Smooth muscle cell (in vitro differentiated cells): ENCODE results near the gene RHBG. TPM values are rescaled to one million over a fixed set of nuclear protein-coding genes. Genes with fewer than 3 reads are reported as not detected.

ENCODE experiments used
- DNase-seq: peaks from one replicate; lab custom pipeline; 2025; ENCODE audit not compliant: unreplicated experiment; lab: John Stamatoyannopoulos, UW
- H2AFZ ChIP-seq: fragments of 200-600 bp; sonication (generic); 2 replicates; pipeline ENCODE4 v1.6.0; 2016; ENCODE audit warnings: antibody characterized with exemption, low read depth, mild to moderate bottlenecking
- H3F3A ChIP-seq: fragments of 200-600 bp; sonication (generic); 2 replicates; pipeline ENCODE4 v1.6.0; 2017; ENCODE audit warnings: antibody characterized with exemption, low read depth
- H3K27ac ChIP-seq: fragments of 200-600 bp; sonication (generic); 2 replicates; pipeline ENCODE4 v1.5.1; 2016; ENCODE audit warnings: low read depth, mild to moderate bottlenecking
- H3K27me3 ChIP-seq: fragments of 200-600 bp; sonication (generic); 2 replicates; pipeline ENCODE4 v1.6.1; 2016; ENCODE audit warnings: low read depth, mild to moderate bottlenecking
- H3K36me3 ChIP-seq: fragments of 200-600 bp; sonication (generic); 2 replicates; pipeline ENCODE4 v1.5.1; 2016; ENCODE audit warnings: low read depth
- H3K4me1 ChIP-seq: fragments of 200-600 bp; sonication (generic); 2 replicates; pipeline ENCODE4 v1.5.1; 2016; ENCODE audit warnings: low read depth
- H3K4me2 ChIP-seq: fragments of 200-600 bp; sonication (generic); 2 replicates; pipeline ENCODE4 v1.6.0; 2016; ENCODE audit warnings: mild to moderate bottlenecking
- H3K4me3 ChIP-seq: fragments of 200-600 bp; sonication (generic); 2 replicates; pipeline ENCODE4 v1.5.1; 2016; ENCODE audit warnings: mild to moderate bottlenecking
- H3K79me2 ChIP-seq: fragments of 200-600 bp; sonication (generic); 2 replicates; pipeline ENCODE4 v1.6.0; 2016; ENCODE audit warnings: low read depth, mild to moderate bottlenecking
- H3K9ac ChIP-seq: fragments of 200-600 bp; sonication (generic); 2 replicates; pipeline ENCODE4 v1.6.0; 2016; ENCODE audit warnings: low read depth
- H3K9me3 ChIP-seq: fragments of 200-600 bp; sonication (generic); replicated peaks from 2 replicates; pipeline ENCODE4 v1.5.1; 2016; ENCODE audit warnings: low read depth
- H4K20me1 ChIP-seq: fragments of 200-600 bp; sonication (generic); 2 replicates; pipeline ENCODE4 v1.6.0; 2016; ENCODE audit warnings: low read depth
- WGBS: methylation state at CpG from one replicate; pipeline ENCODE4 v1.1.7; 2016; ENCODE audit warnings: low lambda C conversion rate; 5-methylcytosine and 5-hydroxymethylcytosine counted together
- polyA plus RNA-seq: library from polyadenylated mRNA; unstranded; fragments of >200 nt; fragmentation: Nextera tagmentation; extraction: Ambion mirVana; gene quantifications from 2 replicates; pipeline ENCODE4 v1.2.1, GENCODE V29; 2016
- total RNA-seq: library from RNA; depleted of rRNA; stranded (reverse); fragments of >200 nt; gene quantifications from 2 replicates; pipeline ENCODE4 v1.2.3, GENCODE V29; 2014
- TF ChIP-seq, protein P1 (sequence below): fragments of 200-600 bp; sonication (generic); IDR thresholded peaks from 2 replicates; pipeline ENCODE4 v1.5.1; 2017; ENCODE audit warnings: borderline replicate concordance, mild to moderate bottlenecking, antibody characterized with exemption; ENCODE audit not compliant: insufficient read depth, poor library complexity, severe bottlenecking

RHBG gene
- total and polyA plus RNA-seq, 2 experiments from 2014 or later: not detected

GRCh38 chr1:156393095-156393494, 24.1 kb downstream of the RHBG start:
- Histone ChIP-seq H3K79me2 (no peaks in the 10 kb centered on the region), H3F3A (no peaks in the 10 kb centered on the region), H3K27me3 (peaks cover 13% of the 10 kb centered on the region), H2AFZ (no peak overlapping the region), H3K9ac (no peak overlapping the region), H3K36me3 (no peaks in the 10 kb centered on the region), H3K27ac (no peak overlapping the region), H3K4me1 (peaks cover 39% of the 10 kb centered on the region), H3K4me2 (no peak overlapping the region), H3K4me3 (no peak overlapping the region), H4K20me1 (no peaks in the 10 kb centered on the region), H3K9me3 (no peaks in the 10 kb centered on the region)
- TF ChIP-seq, protein P1, sequence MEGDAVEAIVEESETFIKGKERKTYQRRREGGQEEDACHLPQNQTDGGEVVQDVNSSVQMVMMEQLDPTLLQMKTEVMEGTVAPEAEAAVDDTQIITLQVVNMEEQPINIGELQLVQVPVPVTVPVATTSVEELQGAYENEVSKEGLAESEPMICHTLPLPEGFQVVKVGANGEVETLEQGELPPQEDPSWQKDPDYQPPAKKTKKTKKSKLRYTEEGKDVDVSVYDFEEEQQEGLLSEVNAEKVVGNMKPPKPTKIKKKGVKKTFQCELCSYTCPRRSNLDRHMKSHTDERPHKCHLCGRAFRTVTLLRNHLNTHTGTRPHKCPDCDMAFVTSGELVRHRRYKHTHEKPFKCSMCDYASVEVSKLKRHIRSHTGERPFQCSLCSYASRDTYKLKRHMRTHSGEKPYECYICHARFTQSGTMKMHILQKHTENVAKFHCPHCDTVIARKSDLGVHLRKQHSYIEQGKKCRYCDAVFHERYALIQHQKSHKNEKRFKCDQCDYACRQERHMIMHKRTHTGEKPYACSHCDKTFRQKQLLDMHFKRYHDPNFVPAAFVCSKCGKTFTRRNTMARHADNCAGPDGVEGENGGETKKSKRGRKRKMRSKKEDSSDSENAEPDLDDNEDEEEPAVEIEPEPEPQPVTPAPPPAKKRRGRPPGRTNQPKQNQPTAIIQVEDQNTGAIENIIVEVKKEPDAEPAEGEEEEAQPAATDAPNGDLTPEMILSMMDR: no peak
- no peak for DNase-seq

GRCh38 chr1:156394082-156394481, 25.1 kb downstream of the RHBG start:
- TF ChIP-seq, protein P1: no peak
- Histone ChIP-seq H2AFZ (no peak overlapping the region), H3K27ac (no peak overlapping the region), H3K4me3 (no peak overlapping the region), H3K9ac (no peak overlapping the region), H3K79me2 (no peaks in the 10 kb centered on the region), H3K36me3 (no peaks in the 10 kb centered on the region), H3K9me3 (no peaks in the 10 kb centered on the region), H3F3A (no peaks in the 10 kb centered on the region), H3K4me1 (peaks cover 38% of the 10 kb centered on the region), H4K20me1 (no peaks in the 10 kb centered on the region), H3K4me2 (no peak overlapping the region), H3K27me3 (peaks cover 5% of the 10 kb centered on the region)
- 93% methylated on average over 7 of the region's 9 CpGs for WGBS
- no peak for DNase-seq

- no peak for DNase-seq
- TF ChIP-seq, protein P1: no peak
- H3K27me3 ChIP-seq: peaks cover 2% of the 10 kb centered on the region
- H3K9me3 ChIP-seq: no peaks in the 10 kb centered on the region
- H3F3A ChIP-seq: no peaks in the 10 kb centered on the region
- H3K4me2 ChIP-seq: no peak overlapping the region
- no peaks in the 10 kb centered on the region for H3K36me3 ChIP-seq
- H3K9ac ChIP-seq: no peak overlapping the region
- no peak overlapping the region for H3K4me3 ChIP-seq
- no peak overlapping the region for H2AFZ ChIP-seq
- WGBS: 87% methylated on average over 16 of the region's 16 CpGs
- H3K4me1 ChIP-seq: peaks cover 38% of the 10 kb centered on the region
- H3K79me2 ChIP-seq: no peaks in the 10 kb centered on the region
- H3K27ac ChIP-seq: no peak overlapping the region
- H4K20me1 ChIP-seq: no peaks in the 10 kb centered on the region
Observed at GRCh38 chr1:156394835-156395461, 25.9 kb downstream of the RHBG start.
